Activated T-helper 2 cell treated with anti-CD3 and anti-CD28 coated beads, Interferon-gamma antibody, Interleukin-2, Interleukin-4, amounts not matched to agents 10 μg/mL and 5 μg/mL and 100 μg/mL, durations not matched to agents 14 hours and 24 hours and 36 hours (primary cell): ENCODE data around the gene HOXD12. TPM values are rescaled to one million over a fixed set of nuclear protein-coding genes. Genes with fewer than 3 reads are reported as not detected.

Source experiments
- DNase-seq: peaks from one replicate; pipeline ENCODE4 v3.0.0; 2021; ENCODE audit warnings: low spot score
- H3K27ac Mint-ChIP-seq: one replicate; pipeline ENCODE4 v1.8.0; 2021; ENCODE audit warnings: mixed read lengths
- H3K27me3 Mint-ChIP-seq: one replicate; pipeline ENCODE4 v1.8.0; 2021; ENCODE audit warnings: low read depth, mixed read lengths
- H3K36me3 Mint-ChIP-seq: one replicate; pipeline ENCODE4 v1.8.0; 2021; ENCODE audit warnings: low read depth, mixed read lengths
- H3K4me1 Mint-ChIP-seq: one replicate; pipeline ENCODE4 v1.8.0; 2021; ENCODE audit warnings: low read depth, mixed read lengths
- H3K4me3 Mint-ChIP-seq: one replicate; pipeline ENCODE4 v1.8.0; 2021; ENCODE audit warnings: low read depth, mild to moderate bottlenecking, moderate library complexity, mixed read lengths
- H3K9me3 Mint-ChIP-seq: one replicate; pipeline ENCODE4 v1.8.0; 2021; ENCODE audit warnings: mixed read lengths
- intact Hi-C: fragments of 100-400 bp; cut with micrococcal nuclease; formaldehyde crosslinking; loops from one replicate; pipeline ENCODE4 v1.15.1; 2023
- total RNA-seq: library from RNA; stranded (reverse); gene quantifications from 2 replicates; pipeline ENCODE4 v1.2.3, GENCODE V29; 2022

The HOXD12 gene
- total RNA-seq, 1 donor from 2014 or later, result not detected

- DNase-seq, result no peak
- Mint-ChIP-seq H3K27me3 (peaks cover 93% of the 10 kb centered on the region), H3K36me3 (no peaks in the 10 kb centered on the region), H3K4me1 (peaks cover 13% of the 10 kb centered on the region), H3K4me3 (no peak overlapping the region), H3K27ac (no peak overlapping the region), H3K9me3 (no peaks in the 10 kb centered on the region)
- intact Hi-C loops, result no loop called here
Observed at GRCh38 chr2:176100547-176101140, 1.0 kb downstream of the HOXD12 start.

- Mint-ChIP-seq H3K27me3 (peaks cover 94% of the 10 kb centered on the region), H3K27ac (no peak overlapping the region), H3K4me3 (no peak overlapping the region), H3K36me3 (no peaks in the 10 kb centered on the region), H3K9me3 (no peaks in the 10 kb centered on the region), H3K4me1 (peaks cover 15% of the 10 kb centered on the region)
- no peak for DNase-seq
- intact Hi-C loops, result no loop called here
Observed at GRCh38 chr2:176101216-176101830, 1.7 kb downstream of the HOXD12 start.

- no peak for DNase-seq
- Mint-ChIP-seq H3K9me3 (no peaks in the 10 kb centered on the region), H3K27me3 (peaks cover 91% of the 10 kb centered on the region), H3K4me3 (no peak overlapping the region), H3K4me1 (peaks cover 12% of the 10 kb centered on the region), H3K36me3 (no peaks in the 10 kb centered on the region), H3K27ac (no peak overlapping the region)
- intact Hi-C loops, result no loop called here
Observed at GRCh38 chr2:176101842-176102241, 2.2 kb downstream of the HOXD12 start.

- Mint-ChIP-seq H3K27me3 (peaks cover 89% of the 10 kb centered on the region), H3K27ac (no peak overlapping the region), H3K4me1 (peaks cover 8% of the 10 kb centered on the region), H3K9me3 (no peaks in the 10 kb centered on the region), H3K4me3 (no peak overlapping the region), H3K36me3 (no peaks in the 10 kb centered on the region)
- intact Hi-C loops, result no loop called here
- no peak for DNase-seq
Observed at GRCh38 chr2:176102309-176102866, 2.8 kb downstream of the HOXD12 start.

GRCh38 chr2:176103194-176103593 is 3.6 kb downstream of the HOXD12 start:
- Mint-ChIP-seq H3K27me3 (peaks cover 83% of the 10 kb centered on the region), H3K9me3 (no peaks in the 10 kb centered on the region), H3K4me1 (peaks cover 3% of the 10 kb centered on the region), H3K36me3 (no peaks in the 10 kb centered on the region), H3K4me3 (no peak overlapping the region), H3K27ac (no peak overlapping the region)
- DNase-seq, result no peak
- intact Hi-C loops, result no loop called here

- H3K4me1 Mint-ChIP-seq, result peaks cover 3% of the 10 kb centered on the region
- peaks cover 80% of the 10 kb centered on the region for H3K27me3 Mint-ChIP-seq
- no peaks in the 10 kb centered on the region for H3K36me3 Mint-ChIP-seq
- DNase-seq, result no peak
- no peaks in the 10 kb centered on the region for H3K9me3 Mint-ChIP-seq
- no peak overlapping the region for H3K4me3 Mint-ChIP-seq
- intact Hi-C loops, result no loop called here
- no peak overlapping the region for H3K27ac Mint-ChIP-seq
Observed at GRCh38 chr2:176103742-176104315, 4.2 kb downstream of the HOXD12 start.

GRCh38 chr2:176104316-176105077 is 4.9 kb downstream of the HOXD12 start:
- intact Hi-C loops, result no loop called here
- Mint-ChIP-seq H3K4me1 (peaks cover 3% of the 10 kb centered on the region), H3K36me3 (peaks cover 4% of the 10 kb centered on the region), H3K4me3 (no peak overlapping the region), H3K27ac (no peak overlapping the region), H3K9me3 (no peaks in the 10 kb centered on the region), H3K27me3 (peaks cover 80% of the 10 kb centered on the region)
- no peak for DNase-seq

GRCh38 chr2:176105078-176105729 is 5.6 kb downstream of the HOXD12 start:
- peaks cover 4% of the 10 kb centered on the region for H3K36me3 Mint-ChIP-seq
- no peak for DNase-seq
- H3K4me3 Mint-ChIP-seq, result no peak overlapping the region
- peak overlapping the region; percentile 19 for H3K27ac Mint-ChIP-seq
- H3K4me1 Mint-ChIP-seq, result peaks cover 3% of the 10 kb centered on the region
- peaks cover 83% of the 10 kb centered on the region for H3K27me3 Mint-ChIP-seq
- intact Hi-C loops, result no loop called here
- H3K9me3 Mint-ChIP-seq, result no peaks in the 10 kb centered on the region

- DNase-seq, result no peak
- intact Hi-C loops, result no loop called here
- peak overlapping the region; percentile 26 for H3K27ac Mint-ChIP-seq
- peaks cover 4% of the 10 kb centered on the region for H3K36me3 Mint-ChIP-seq
- H3K4me1 Mint-ChIP-seq, result peaks cover 3% of the 10 kb centered on the region
- no peaks in the 10 kb centered on the region for H3K9me3 Mint-ChIP-seq
- no peak overlapping the region for H3K4me3 Mint-ChIP-seq
- peaks cover 81% of the 10 kb centered on the region for H3K27me3 Mint-ChIP-seq
Observed at GRCh38 chr2:176105730-176106580, 6.4 kb downstream of the HOXD12 start.

- peaks cover 79% of the 10 kb centered on the region for H3K27me3 Mint-ChIP-seq
- H3K36me3 Mint-ChIP-seq, result peaks cover 4% of the 10 kb centered on the region
- DNase-seq, result no peak
- H3K4me3 Mint-ChIP-seq, result no peak within 1 kb of the TSS
- peaks cover 6% of the 10 kb centered on the region for H3K4me1 Mint-ChIP-seq
- peak within 1 kb of the TSS; percentile 26 for H3K27ac Mint-ChIP-seq
- H3K9me3 Mint-ChIP-seq, result no peaks in the 10 kb centered on the region
- intact Hi-C loops, result no loop called here
Observed at GRCh38 chr2:176106581-176107539, 7.3 kb downstream of the HOXD12 start, which contains the start of gene HOXD11. TSS of gene HOXD11 (plus strand) at chr2:176107280. CDS start at chr2:176107356, 76 bp downstream.

- Mint-ChIP-seq H3K36me3 (peaks cover 4% of the 10 kb centered on the region), H3K27me3 (peaks cover 79% of the 10 kb centered on the region), H3K27ac (no peak overlapping the region), H3K4me1 (peaks cover 6% of the 10 kb centered on the region), H3K9me3 (no peaks in the 10 kb centered on the region), H3K4me3 (no peak overlapping the region)
- no peak for DNase-seq
- intact Hi-C loops, result no loop called here
Observed at GRCh38 chr2:176107731-176108181, 8.2 kb downstream of the HOXD12 start.
